ENCODE results near the gene IPO13.
A peak's percentile ranks its signal among the peaks of the same experiment; 100 is the strongest.

The IPO13 gene

GRCh38 chr1:43921022-43921421, 25.7 kb upstream of the IPO13 start:
- TF ChIP-seq RARB (CRISPR knock-in tag; IDR thresholded peaks at IDR 0.05) (no peak), OSR1 (CRISPR knock-in tag; IDR thresholded peaks at IDR 0.05) (no peak), GLIS3 (CRISPR knock-in tag; IDR thresholded peaks at IDR 0.05) (no peak), BACH2 (CRISPR knock-in tag; IDR thresholded peaks at IDR 0.05; ENCODE audit: borderline replicate concordance) (no peak), ZFP30 (CRISPR knock-in tag; IDR thresholded peaks at IDR 0.05) (no peak)
- peak; percentile 19; the same call in 2 of the 3 replicates for ATAC-seq

DNA sequence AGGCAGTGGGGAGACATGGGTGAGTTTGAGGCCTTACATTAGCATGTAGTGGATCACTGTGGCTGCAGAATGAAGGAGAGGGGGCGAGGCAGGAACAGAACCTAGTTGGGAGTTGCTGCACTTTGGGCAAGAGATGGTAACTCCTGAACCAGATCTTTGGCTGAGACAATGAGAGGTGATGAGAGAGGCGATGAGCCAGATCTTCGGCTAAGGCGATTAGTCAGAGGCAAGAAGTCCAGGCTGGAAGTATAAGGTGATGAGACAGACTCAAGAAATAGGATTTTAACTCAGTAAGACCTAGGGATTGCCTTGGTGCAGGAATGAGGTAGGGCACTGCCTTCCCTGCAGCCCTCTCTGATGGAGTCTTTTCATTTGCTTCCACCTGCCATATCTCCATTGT, 22.2 kb upstream of the IPO13 start:
- TF ChIP-seq ZNF565 (CRISPR knock-in tag; conservative IDR thresholded peaks at IDR 0.05; ENCODE audit: low read depth) (no peak), TOX (CRISPR knock-in tag; IDR thresholded peaks at IDR 0.05; ENCODE audit: borderline replicate concordance) (no peak), TCF4 (CRISPR knock-in tag; IDR thresholded peaks at IDR 0.05; ENCODE audit: borderline replicate concordance) (no peak), CREB5 (CRISPR knock-in tag; IDR thresholded peaks at IDR 0.05; ENCODE audit: low read depth) (no peak), ZFP3 (CRISPR knock-in tag; IDR thresholded peaks at IDR 0.05) (no peak), PATZ1 (CRISPR knock-in tag; IDR thresholded peaks at IDR 0.05; ENCODE audit: borderline replicate concordance) (no peak), ZNF70 (CRISPR knock-in tag; IDR thresholded peaks at IDR 0.05) (no peak), ZC3H10 (CRISPR knock-in tag; IDR thresholded peaks at IDR 0.05) (no peak), BACH2 (CRISPR knock-in tag; IDR thresholded peaks at IDR 0.05; ENCODE audit: borderline replicate concordance) (no peak)
- TF ChIP-seq, protein P1, sequence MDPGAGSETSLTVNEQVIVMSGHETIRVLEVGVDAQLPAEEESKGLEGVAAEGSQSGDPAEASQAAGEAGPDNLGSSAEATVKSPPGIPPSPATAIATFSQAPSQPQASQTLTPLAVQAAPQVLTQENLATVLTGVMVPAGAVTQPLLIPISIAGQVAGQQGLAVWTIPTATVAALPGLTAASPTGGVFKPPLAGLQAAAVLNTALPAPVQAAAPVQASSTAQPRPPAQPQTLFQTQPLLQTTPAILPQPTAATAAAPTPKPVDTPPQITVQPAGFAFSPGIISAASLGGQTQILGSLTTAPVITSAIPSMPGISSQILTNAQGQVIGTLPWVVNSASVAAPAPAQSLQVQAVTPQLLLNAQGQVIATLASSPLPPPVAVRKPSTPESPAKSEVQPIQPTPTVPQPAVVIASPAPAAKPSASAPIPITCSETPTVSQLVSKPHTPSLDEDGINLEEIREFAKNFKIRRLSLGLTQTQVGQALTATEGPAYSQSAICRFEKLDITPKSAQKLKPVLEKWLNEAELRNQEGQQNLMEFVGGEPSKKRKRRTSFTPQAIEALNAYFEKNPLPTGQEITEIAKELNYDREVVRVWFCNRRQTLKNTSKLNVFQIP (CRISPR knock-in tag; IDR thresholded peaks at IDR 0.05; ENCODE audit: borderline replicate concordance, low read depth), result no peak

DNA sequence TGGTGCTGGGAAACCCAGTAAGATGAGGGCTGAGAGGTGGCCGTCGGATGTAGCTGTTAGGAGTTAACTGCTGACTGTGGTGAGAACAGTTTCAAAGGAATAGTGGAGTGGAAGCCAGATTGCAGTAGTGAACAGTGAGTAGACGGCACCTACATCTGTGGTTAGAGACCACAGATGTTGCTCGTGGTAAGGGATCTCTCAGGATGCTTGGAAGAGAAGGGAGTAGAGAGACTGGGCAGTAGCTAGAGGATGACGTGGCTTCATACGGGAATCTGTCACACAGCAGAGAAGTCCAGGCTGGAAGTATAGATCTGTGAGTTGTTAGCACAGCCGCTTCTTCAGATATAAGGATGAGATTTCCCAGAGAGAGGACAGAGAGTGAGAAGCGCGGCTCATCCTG, 20.9 kb upstream of the IPO13 start:
- no peak for TF ChIP-seq ZNF70 (CRISPR knock-in tag; IDR thresholded peaks at IDR 0.05)
- TF ChIP-seq ZC3H10 (CRISPR knock-in tag; IDR thresholded peaks at IDR 0.05), result no peak
- no peak for TF ChIP-seq RARB (CRISPR knock-in tag; IDR thresholded peaks at IDR 0.05)
- no peak for TF ChIP-seq CSRNP3 (CRISPR knock-in tag; IDR thresholded peaks at IDR 0.05)
- TF ChIP-seq, protein P2, sequence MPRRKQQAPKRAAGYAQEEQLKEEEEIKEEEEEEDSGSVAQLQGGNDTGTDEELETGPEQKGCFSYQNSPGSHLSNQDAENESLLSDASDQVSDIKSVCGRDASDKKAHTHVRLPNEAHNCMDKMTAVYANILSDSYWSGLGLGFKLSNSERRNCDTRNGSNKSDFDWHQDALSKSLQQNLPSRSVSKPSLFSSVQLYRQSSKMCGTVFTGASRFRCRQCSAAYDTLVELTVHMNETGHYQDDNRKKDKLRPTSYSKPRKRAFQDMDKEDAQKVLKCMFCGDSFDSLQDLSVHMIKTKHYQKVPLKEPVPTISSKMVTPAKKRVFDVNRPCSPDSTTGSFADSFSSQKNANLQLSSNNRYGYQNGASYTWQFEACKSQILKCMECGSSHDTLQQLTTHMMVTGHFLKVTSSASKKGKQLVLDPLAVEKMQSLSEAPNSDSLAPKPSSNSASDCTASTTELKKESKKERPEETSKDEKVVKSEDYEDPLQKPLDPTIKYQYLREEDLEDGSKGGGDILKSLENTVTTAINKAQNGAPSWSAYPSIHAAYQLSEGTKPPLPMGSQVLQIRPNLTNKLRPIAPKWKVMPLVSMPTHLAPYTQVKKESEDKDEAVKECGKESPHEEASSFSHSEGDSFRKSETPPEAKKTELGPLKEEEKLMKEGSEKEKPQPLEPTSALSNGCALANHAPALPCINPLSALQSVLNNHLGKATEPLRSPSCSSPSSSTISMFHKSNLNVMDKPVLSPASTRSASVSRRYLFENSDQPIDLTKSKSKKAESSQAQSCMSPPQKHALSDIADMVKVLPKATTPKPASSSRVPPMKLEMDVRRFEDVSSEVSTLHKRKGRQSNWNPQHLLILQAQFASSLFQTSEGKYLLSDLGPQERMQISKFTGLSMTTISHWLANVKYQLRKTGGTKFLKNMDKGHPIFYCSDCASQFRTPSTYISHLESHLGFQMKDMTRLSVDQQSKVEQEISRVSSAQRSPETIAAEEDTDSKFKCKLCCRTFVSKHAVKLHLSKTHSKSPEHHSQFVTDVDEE (CRISPR knock-in tag; IDR thresholded peaks at IDR 0.05), result no peak
- no peak for TF ChIP-seq ZNF8 (CRISPR knock-in tag; IDR thresholded peaks at IDR 0.05)
- no peak for TF ChIP-seq PATZ1 (CRISPR knock-in tag; IDR thresholded peaks at IDR 0.05; ENCODE audit: borderline replicate concordance)
- no peak for TF ChIP-seq ISL1 (CRISPR knock-in tag; IDR thresholded peaks at IDR 0.05)
- TF ChIP-seq TCF4 (CRISPR knock-in tag; IDR thresholded peaks at IDR 0.05; ENCODE audit: borderline replicate concordance), result no peak
- no peak for TF ChIP-seq ZFP30 (CRISPR knock-in tag; IDR thresholded peaks at IDR 0.05)
- TF ChIP-seq ESRRG (CRISPR knock-in tag; IDR thresholded peaks at IDR 0.05), result no peak
- no peak for TF ChIP-seq GLIS3 (CRISPR knock-in tag; IDR thresholded peaks at IDR 0.05)
- no peak for TF ChIP-seq PPARA (CRISPR knock-in tag; IDR thresholded peaks at IDR 0.05; ENCODE audit: borderline replicate concordance)
- TF ChIP-seq SNAI2 (CRISPR knock-in tag; IDR thresholded peaks at IDR 0.05), result no peak
- TF ChIP-seq CREB5 (CRISPR knock-in tag; IDR thresholded peaks at IDR 0.05; ENCODE audit: low read depth), result no peak
- TF ChIP-seq ARNTL (CRISPR knock-in tag; IDR thresholded peaks at IDR 0.05; ENCODE audit: borderline replicate concordance, low read depth), result no peak
- no peak for TF ChIP-seq CSDC2 (CRISPR knock-in tag; IDR thresholded peaks at IDR 0.05)
- no peak for TF ChIP-seq ZNF565 (CRISPR knock-in tag; conservative IDR thresholded peaks at IDR 0.05; ENCODE audit: low read depth)
- no peak for ATAC-seq

More for the DNA sequence above, 22.2 kb upstream of the IPO13 start:
- no peak for ATAC-seq
